Uterus (tissue), 4 donors: Measurements from ENCODE around the gene PIK3C2A. TPM values are rescaled to one million over a fixed set of nuclear protein-coding genes. Genes with fewer than 3 reads are reported as not detected.

Source experiments
- DNase-seq, 2 donors: peaks; one replicate each; pipeline ENCODE4 v3.0.0-alpha.2; 2019 to 2020
- H3K27ac ChIP-seq, 2 donors: fragments of 200-600 bp; sonication (generic); 1 replicate in 1 of 2; 2 replicates in 1 of 2; pipeline ENCODE4 v1.5.1; 2016 to 2018
- H3K27me3 ChIP-seq, 2 donors: fragments of 200-600 bp; sonication (generic); one replicate each; pipeline ENCODE4 v1.5.1; 2018 to 2019; ENCODE audit warnings: control low read depth in 1 of 2
- H3K36me3 ChIP-seq, 2 donors: fragments of 200-600 bp; sonication (generic); one replicate each; pipeline ENCODE4 v1.5.1; 2019; ENCODE audit warnings: control low read depth in 1 of 2
- H3K4me1 ChIP-seq, 2 donors: fragments of 200-600 bp; sonication (generic); one replicate each; pipeline ENCODE4 v1.5.1; 2018 to 2019; ENCODE audit warnings: control low read depth in 1 of 2
- H3K4me3 ChIP-seq, 2 donors: fragments of 200-600 bp; sonication (generic); 1 replicate in 1 of 2; 2 replicates in 1 of 2; pipeline ENCODE4 v1.5.1; 2018 to 2019; ENCODE audit warnings: mild to moderate bottlenecking in 1 of 2
- H3K9me3 ChIP-seq, 2 donors: fragments of 200-600 bp; sonication (generic); one replicate each; pipeline ENCODE4 v1.5.1; 2019; ENCODE audit warnings: control low read depth in 1 of 2
- CTCF ChIP-seq, 4 experiments: fragments of 200-600 bp in 2 of 4; fragments of 450-650 bp in 2 of 4; sonication (generic) in 2 of 4; IDR thresholded peaks; one replicate each; pipeline ENCODE4 v1.5.1; 2016 to 2019; ENCODE audit warnings: antibody characterized with exemption in 4 of 4, mild to moderate bottlenecking in 2 of 4, moderate library complexity in 1 of 4
- POLR2A ChIP-seq, 2 donors: fragments of 450-650 bp; IDR thresholded peaks; one replicate each; pipeline ENCODE4 v1.6.1; 2016; ENCODE audit warnings: antibody characterized with exemption in 2 of 2, mild to moderate bottlenecking in 1 of 2, moderate library complexity in 1 of 2
- intact Hi-C: fragments of 100-400 bp; cut with DNase I; formaldehyde crosslinking; loops from one replicate; pipeline ENCODE4 v1.15.1; 2023; ENCODE audit warnings: low total_unique reads
- total RNA-seq, 4 donors: library from RNA; depleted of rRNA in 3 of 4; stranded (reverse); fragments of >200 nt in 3 of 4; gene quantifications; one replicate each; pipeline versions ENCODE4 v1.1.0 to v1.2.4, GENCODE V29; 2014 to 2023
- donor health status: DM: yes; HTN: yes; CAD: no.

Gene PIK3C2A
- total RNA-seq, 4 donors from 2014 or later, result 63.5 to 147 (median 90.5) TPM

GRCh38 chr11:17188675-17189074, 19.1 kb downstream of the PIK3C2A start:
- Histone ChIP-seq H3K27me3 (no peaks in the 10 kb centered on the region), H3K27ac (no peak overlapping the region), H3K36me3 (no peaks in the 10 kb centered on the region), H3K4me1 (no peaks in the 10 kb centered on the region), H3K4me3 (no peak overlapping the region), H3K9me3 (no peaks in the 10 kb centered on the region)
- intact Hi-C loops, result no loop called here
- TF ChIP-seq CTCF (IDR thresholded peaks at IDR 0.05), result no peak
- no peak for TF ChIP-seq POLR2A (IDR thresholded peaks at IDR 0.05)
- no peak for DNase-seq

DNA sequence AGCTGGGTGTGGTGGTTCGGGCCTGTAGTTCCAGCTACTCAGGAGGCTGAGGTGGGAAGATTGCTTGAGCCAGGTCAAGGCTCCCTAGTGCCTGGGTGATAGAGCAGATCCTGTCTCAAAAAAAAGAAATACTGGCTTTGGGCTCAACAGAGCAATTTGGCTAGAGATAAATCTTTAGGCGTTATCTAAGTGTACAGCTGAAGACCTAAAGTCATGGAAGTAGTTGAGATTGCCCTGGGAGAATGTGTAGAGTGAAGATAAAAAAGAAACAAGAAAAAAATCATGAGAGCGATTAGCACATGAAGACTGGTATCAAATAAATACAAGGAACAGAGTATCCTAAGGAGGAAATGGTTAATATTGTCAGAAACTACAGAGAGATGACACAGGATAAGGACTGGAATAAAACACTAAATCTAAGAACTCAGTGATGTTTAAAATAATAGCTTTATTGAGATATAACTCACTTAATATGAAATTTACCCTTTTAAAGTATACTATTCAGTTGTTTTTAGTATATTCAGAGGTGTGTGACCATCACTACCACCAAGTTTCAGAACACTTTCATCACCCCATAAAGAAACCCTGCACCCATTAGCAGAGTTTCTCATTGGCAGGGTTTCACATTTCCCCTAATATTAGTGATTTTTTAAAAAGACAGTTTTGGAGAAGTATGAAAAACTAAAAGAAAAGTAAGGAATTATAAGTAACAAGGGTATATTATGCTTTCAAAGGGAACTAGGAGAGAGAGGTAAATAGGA, 20.7 kb downstream of the PIK3C2A start:
- TF ChIP-seq POLR2A (IDR thresholded peaks at IDR 0.05), result no peak
- no peak for TF ChIP-seq CTCF (IDR thresholded peaks at IDR 0.05)
- Histone ChIP-seq H3K9me3 (no peaks in the 10 kb centered on the region), H3K27ac (no peak overlapping the region), H3K36me3 (no peaks in the 10 kb centered on the region), H3K4me3 (no peak overlapping the region), H3K4me1 (no peaks in the 10 kb centered on the region), H3K27me3 (no peaks in the 10 kb centered on the region)
- intact Hi-C loops, result no loop called here
- DNase-seq, result no peak

DNA sequence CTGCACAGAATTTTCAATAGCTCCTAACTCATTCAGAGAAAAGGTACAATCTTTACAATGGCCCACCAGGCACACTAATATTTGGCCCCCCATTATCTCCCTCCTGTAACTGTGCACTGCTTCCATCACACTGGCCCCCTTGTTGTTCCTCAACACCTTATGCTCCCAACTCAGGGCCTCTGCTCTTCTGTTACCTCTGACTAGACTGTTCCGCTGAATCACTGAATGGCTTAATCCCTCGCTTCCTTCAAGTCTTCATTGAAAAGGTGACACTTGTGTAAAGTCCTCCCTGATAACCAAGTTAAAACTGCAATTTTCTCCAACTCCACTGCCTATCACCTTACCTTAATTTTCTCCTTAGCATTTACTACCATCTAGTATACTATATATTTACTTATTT, 21.8 kb downstream of the PIK3C2A start:
- no peaks in the 10 kb centered on the region for H3K36me3 ChIP-seq
- H3K27ac ChIP-seq, result no peak overlapping the region
- no peak for TF ChIP-seq POLR2A (IDR thresholded peaks at IDR 0.05)
- TF ChIP-seq CTCF (IDR thresholded peaks at IDR 0.05), result no peak
- no peak for DNase-seq
- H3K4me1 ChIP-seq, result no peaks in the 10 kb centered on the region
- H3K27me3 ChIP-seq, result no peaks in the 10 kb centered on the region
- no peaks in the 10 kb centered on the region for H3K9me3 ChIP-seq
- no peak overlapping the region for H3K4me3 ChIP-seq
- intact Hi-C loops, result no loop called here

GRCh38 chr11:17184882-17185587, 22.8 kb downstream of the PIK3C2A start:
- H3K36me3 ChIP-seq, result no peaks in the 10 kb centered on the region
- H3K27me3 ChIP-seq, result no peaks in the 10 kb centered on the region
- no peak overlapping the region for H3K27ac ChIP-seq
- no peaks in the 10 kb centered on the region for H3K4me1 ChIP-seq
- H3K9me3 ChIP-seq, result no peaks in the 10 kb centered on the region
- TF ChIP-seq POLR2A (IDR thresholded peaks at IDR 0.05) (no peak), CTCF (IDR thresholded peaks at IDR 0.05) (no peak)
- no peak overlapping the region for H3K4me3 ChIP-seq
- no peak for DNase-seq
- intact Hi-C loops, result no loop called here

DNA sequence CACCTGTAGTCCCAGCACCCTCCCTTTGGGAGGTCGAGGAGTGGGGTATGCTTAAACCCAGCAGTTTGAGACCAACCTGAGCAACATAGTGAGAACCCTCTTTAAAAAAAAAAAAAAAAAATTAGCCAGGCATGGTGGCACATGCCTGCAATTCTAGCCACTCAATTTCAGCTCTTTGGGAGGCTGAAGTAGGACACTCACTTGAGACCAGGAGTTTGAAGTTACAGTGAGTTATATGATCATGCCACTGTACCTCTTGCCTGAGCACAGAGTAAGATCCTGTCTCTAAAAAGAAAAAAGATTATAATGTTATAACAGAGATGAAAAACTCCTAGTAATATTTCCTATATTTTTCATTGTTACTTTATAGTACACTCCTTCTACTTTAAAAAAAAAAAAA, 23.9 kb downstream of the PIK3C2A start:
- Histone ChIP-seq H3K27ac (no peak overlapping the region), H3K27me3 (no peaks in the 10 kb centered on the region), H3K4me1 (no peaks in the 10 kb centered on the region), H3K9me3 (no peaks in the 10 kb centered on the region), H3K4me3 (no peak overlapping the region), H3K36me3 (no peaks in the 10 kb centered on the region)
- TF ChIP-seq CTCF (IDR thresholded peaks at IDR 0.05) (no peak), POLR2A (IDR thresholded peaks at IDR 0.05) (no peak)
- intact Hi-C loops, result no loop called here
- DNase-seq, result no peak
